GM19372 (cell line): Measurements from ENCODE around the gene STAT1.

Experiments
- ATAC-seq: cut with Tn5 transposase; IDR thresholded peaks from one replicate; pipeline ENCODE4 v1.9.1; 2021; ENCODE audit warnings: mild to moderate bottlenecking, low read depth, moderate library complexity; ENCODE audit not compliant: unreplicated experiment

STAT1 gene

GRCh38 chr2:190929919-190930318 lies 84.1 kb downstream of the STAT1 start:
- ATAC-seq, result no peak

- ATAC-seq, result no peak
Measured at GRCh38 chr2:190927301-190927700, 86.7 kb downstream of the STAT1 start.

GRCh38 chr2:190922376-190922775 lies 91.6 kb downstream of the STAT1 start:
- no peak for ATAC-seq

- no peak for ATAC-seq
Measured at GRCh38 chr2:190920085-190920484, 93.9 kb downstream of the STAT1 start.
